Inflammatory macrophage treated with lipopolysaccharide for 1 hour (primary cell): ENCODE data around the gene RPL11.
"Not testable (repeated sequence)": the region's sequence is repeated elsewhere in the genome, so short reads cannot be mapped to it uniquely, and the experiment has no call there.

ENCODE experiments used
- DNase-seq, 2 donors: peaks; one replicate each; pipeline ENCODE4 v3.0.0-alpha.2; 2020 to 2022

RPL11 gene

GRCh38 chr1:23691499-23692307 is at the start of gene RPL11:
Gene RPL11, plus strand, starts transcription at chr1:23691806. Its CDS starts 18 bp downstream, at chr1:23691824.
- DNase-seq, result peak; percentile 94 to 96

DNA sequence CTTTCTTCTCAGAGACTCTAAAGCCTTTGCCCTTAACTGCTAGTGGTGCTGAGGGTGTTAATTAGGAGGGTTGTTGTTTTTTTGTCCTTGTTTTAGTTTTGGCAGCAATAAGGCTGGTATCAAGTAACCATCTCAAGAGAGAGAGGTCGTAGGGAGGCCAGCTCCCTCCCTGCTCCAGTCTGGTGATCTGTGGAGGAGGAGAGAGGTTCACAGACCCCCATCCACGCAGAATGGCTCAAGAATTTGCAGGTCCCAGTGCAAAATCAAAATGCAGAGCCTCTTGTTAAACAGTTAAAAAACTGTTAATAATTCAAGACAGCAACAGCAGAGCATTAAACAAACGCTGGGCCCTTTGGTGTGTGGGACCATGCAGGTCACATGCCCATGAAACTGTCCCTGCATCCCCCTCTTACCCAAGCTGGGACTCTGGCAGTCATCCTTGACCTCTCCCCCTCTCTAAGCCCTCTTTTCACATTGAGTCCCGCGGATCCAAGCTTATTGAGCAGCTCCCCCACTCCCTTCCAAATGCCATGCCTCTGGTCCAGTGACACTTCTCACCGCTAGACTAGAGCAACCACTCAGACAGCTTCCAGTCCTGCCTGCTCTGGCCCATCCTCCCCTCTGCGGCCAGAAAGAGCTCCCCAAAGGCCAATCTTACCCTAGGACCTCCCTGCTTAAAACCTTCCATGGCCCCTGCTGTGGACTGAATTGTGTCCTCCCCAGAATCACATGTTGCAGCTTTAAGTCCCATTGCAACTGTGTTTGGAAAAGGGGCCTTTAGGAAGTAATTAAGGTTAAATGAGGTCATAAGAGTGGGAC is 47.7 kb upstream of the RPL11 start:
- no peak for DNase-seq

- no peak for DNase-seq
These were observed 47.1 kb upstream of the RPL11 start for GRCh38 chr1:23644555-23644866.

- DNase-seq, result no peak
These were observed 46.3 kb upstream of the RPL11 start for GRCh38 chr1:23645338-23645737.

DNA sequence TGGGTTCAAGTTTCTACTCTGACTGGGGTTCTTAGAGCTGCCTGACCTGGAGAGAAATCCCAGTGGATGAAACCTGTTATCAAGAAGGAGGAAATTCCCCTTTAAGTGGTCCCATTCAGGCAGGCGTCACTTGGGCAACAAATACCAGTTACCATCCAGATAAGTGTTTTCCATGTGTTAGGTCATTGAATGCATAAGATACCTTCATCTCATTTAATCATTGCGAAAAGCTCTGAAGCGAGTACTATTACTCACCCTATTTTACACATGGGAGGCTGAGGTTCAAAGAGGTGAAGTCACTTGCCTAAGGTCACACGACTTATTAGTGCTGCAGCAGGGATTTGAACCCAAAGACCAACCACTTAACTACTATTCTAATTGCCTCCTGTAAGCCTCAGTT is 45.5 kb upstream of the RPL11 start:
- DNase-seq, result no peak

GRCh38 chr1:23646541-23646940 is 45.1 kb upstream of the RPL11 start:
- no peak for DNase-seq

DNA sequence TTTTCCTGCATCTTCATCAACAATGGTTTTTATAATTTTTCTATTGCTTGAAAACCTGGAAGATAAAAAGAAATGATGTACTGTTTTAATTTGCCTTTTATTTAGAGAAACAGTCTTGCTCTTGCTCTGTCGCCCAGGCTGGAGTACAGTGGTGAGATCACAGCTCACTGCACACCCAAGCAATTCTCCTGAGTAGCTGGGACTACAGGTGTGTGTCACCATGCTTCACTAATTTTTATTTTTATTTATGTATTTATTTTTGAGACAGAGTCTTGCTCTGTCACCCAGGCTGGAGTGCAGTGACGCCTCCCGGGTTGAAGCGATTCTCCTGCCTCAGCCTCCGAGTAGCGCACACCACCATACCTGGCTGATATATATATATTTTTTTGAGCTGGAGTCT is 43.0 kb upstream of the RPL11 start:
- DNase-seq, result no peak

DNA sequence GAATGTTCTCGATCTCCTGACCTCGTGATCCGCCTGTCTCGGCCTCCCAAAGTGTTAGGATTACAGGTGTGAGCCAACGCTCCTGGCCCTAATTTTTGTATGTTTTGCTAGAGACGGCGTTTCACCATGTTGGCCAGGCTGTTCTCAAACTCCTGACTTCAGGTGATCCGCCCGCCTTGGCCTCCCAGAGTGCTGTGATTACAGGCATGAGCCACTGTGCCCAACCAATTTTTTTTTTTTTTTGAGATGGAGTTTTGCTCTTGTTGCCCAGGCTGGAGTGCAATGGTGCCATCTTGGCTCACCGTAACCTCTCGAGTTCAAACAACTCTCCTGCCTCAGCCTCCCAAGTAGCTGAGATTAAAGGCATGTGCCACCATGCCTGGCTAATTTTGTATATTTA is 42.4 kb upstream of the RPL11 start:
- DNase-seq, result not testable (repeated sequence)

- no peak for DNase-seq
These were observed 41.1 kb upstream of the RPL11 start for GRCh38 chr1:23650344-23650990.

- no peak for DNase-seq
These were observed 40.4 kb upstream of the RPL11 start for GRCh38 chr1:23651069-23651808.

GRCh38 chr1:23657659-23658275 is 33.8 kb upstream of the RPL11 start:
- DNase-seq, result peak; percentile 27 to 71

- no peak for DNase-seq
These were observed 30.9 kb upstream of the RPL11 start for GRCh38 chr1:23660671-23661070.

GRCh38 chr1:23661887-23662286 is 29.7 kb upstream of the RPL11 start:
- DNase-seq, result no peak

DNA sequence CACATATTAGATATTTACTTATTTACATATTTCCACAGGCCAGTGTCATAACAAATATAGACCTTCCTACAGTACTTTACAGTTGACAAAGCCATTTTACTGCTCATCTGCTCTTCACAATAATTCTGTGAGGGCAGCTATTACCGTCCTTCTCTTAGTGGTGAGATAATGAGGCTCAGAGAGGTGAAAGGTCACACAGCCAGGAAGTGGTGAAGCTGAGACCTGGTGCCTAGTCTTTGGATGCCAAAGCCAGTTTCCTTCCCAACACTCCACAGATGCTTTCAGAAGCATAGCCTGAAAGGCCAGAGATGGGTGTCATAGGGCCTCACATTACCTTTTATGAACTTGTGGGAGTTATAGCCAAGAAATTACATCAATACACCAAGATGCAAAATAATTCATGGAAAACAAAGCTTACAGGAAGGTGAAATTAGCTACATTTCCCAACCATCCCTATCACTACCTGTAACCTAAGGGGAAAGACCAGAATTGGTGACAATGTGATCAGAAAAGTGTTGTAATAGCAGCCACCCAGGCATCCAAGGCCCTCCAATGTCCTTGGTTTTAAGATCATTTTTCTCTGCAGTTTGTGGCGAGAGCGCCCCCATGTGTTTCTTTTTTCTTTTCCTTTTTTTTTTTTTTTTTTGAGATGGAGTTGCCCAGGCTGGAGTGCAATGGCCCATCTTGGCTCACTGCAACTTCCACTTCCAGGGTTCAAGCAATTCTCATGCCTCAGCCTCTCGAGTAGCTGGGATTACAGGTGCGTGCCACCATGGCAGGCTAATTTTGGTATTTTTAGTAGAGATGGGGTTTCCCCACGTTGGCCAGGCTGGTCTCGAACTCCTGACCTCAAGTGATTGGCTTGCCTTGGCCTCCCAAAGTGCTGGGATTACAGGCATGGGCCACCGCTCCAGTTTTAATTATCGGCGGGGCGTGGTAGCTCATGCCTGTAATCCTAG is 26.5 kb upstream of the RPL11 start:
- peak in 1 of 2 donors; percentile 28 for DNase-seq

GRCh38 chr1:23667411-23667810 is 24.2 kb upstream of the RPL11 start:
- no peak for DNase-seq

DNA sequence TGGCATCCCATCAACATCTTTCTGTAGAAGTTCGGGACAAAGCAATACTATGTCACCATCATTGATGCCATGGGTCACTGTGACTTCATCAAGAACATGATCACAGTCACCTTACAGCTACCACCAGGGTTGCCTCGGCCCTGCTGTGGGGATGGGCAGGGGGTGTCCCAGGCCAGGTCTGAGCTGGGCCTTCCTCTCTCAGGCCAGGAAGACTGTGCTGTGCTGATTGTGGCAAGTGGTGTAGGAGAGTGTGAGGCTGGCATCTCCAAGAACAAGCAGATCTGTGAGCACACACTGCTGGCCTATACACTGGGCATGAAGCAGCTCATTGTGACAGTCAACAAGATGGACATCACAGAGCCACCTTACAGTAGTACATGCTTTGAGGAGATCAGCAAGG is 20.9 kb upstream of the RPL11 start:
- DNase-seq, result no peak

GRCh38 chr1:23673086-23673813 is 18.4 kb upstream of the RPL11 start:
- DNase-seq, result peak in 1 of 2 donors; percentile 34

GRCh38 chr1:23679815-23680214 is 11.8 kb upstream of the RPL11 start:
- DNase-seq, result no peak

- no peak for DNase-seq
These were observed 8.7 kb upstream of the RPL11 start for GRCh38 chr1:23682946-23683345.

DNA sequence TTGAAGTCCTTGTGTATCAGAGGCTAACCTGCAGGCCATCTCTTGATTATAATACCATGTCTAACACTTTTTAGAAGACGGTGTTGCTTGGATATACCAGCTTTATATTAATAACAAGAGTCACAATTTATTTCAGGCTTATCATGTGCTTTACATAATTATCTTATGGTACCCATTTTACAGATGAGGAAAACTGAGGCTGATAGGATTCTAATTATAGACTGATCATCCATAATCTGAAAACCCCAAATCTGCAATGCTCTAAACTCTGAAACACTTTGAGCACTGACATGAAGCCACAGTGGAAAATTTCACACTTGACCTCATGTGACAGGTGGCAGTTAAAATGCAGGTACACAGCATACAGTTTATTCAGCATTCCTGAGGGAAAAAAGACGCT is 7.2 kb upstream of the RPL11 start:
- DNase-seq, result no peak

GRCh38 chr1:23685197-23685596 is 6.4 kb upstream of the RPL11 start:
- not testable (repeated sequence) for DNase-seq
